ENCODE results near the gene SPEM1.

DNA sequence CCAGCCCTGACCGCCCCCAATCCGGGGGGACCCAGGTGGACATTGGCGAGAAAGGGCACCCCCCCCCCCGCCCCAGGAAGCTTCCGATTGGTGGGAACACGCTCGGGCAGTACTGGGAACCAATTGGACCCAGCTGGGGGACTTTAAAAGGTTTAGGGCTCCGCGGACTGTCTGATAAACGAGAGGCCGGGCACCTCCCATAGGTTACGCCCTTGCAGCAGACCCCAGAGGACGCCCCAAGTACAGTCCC lies 16.5 kb upstream of the SPEM1 start:
- TF ChIP-seq CTCF (IDR thresholded peaks at IDR 0.05) (no peak), POLR2A (IDR thresholded peaks at IDR 0.05) (no peak)

All from thyroid gland (tissue), 4 donors.